GM18499 (cell line): ENCODE results near the gene CNTNAP4.

ENCODE experiments used
- ATAC-seq: cut with Tn5 transposase; IDR thresholded peaks from one replicate; pipeline ENCODE4 v1.9.1; 2021; ENCODE audit warnings: moderate number of reproducible peaks; ENCODE audit not compliant: insufficient read depth, unreplicated experiment

Gene CNTNAP4

DNA sequence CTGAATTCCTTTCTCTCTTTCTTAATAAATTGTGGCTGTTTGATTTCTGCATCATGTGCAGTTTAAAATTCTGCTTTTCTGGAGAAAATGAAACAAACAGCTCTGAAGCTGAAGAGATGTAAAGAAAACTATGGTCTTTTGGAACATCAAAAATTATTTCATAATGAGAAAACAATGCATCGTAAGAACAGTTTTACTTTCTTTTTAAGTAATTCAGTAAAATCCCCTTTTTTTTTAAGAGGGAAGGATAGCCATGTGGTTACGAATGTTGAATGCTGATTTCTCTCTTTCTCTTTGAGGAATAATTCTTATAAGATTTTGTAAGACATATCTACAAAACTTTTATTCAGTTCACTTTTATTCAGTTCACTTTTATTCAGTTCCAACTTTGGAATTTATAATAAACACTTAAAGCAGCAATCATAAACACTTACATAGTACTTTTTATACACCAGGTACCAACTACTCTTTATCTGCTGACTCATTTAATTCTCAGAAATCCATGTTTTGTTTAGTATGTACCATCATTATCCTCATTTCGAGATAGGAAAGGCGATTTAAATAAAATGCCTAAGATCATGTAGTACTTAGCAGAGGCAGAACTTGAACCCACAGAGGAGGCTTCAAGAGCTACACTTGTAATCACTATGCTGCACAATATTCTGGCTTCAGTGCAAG, 26.6 kb downstream of the CNTNAP4 start:
- no peak for ATAC-seq

- no peak for ATAC-seq
Observed at GRCh38 chr16:76309639-76310335, 32.6 kb downstream of the CNTNAP4 start.

DNA sequence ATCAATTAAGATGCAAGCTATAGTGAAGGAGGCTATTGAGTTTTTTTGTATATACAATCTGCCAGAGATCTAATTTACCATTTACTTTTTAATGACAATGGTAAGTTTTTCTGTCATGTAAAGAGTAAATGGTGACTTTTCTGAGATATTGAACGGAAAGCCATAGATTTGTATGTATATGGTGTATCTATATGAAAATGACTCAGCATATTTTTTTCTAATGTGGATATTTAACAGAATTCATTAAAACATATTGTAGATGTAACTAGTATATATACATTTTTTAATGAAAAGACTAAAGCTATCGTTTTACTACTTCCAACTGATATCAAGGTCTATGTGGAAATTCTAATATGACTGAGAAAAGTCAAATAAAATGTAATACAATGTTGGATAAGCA, 34.1 kb downstream of the CNTNAP4 start:
- ATAC-seq = no peak

GRCh38 chr16:76318565-76318964, 41.4 kb downstream of the CNTNAP4 start:
- no peak for ATAC-seq

DNA sequence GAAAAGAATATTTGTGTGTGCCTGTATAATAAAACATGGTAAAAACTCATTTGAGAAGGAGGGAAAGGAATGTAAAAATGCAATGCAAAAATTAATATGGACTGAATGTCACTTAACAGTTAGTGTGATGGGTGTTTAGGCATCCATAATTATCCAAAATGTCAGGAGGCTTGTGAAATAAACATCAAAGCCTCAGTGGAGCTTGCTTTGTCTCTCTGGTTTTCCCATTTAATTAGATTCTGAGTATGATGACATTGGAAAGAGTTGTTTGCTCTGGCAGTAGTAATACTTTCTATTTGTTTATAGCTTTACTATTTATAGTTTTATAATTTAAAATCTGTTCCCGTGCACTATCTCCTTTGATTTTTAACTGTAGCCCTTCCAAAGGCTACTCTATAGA, 51.9 kb downstream of the CNTNAP4 start:
- ATAC-seq = no peak

- ATAC-seq = no peak
Observed at GRCh38 chr16:76335180-76335974, 58.2 kb downstream of the CNTNAP4 start.

GRCh38 chr16:76336112-76336511, 58.9 kb downstream of the CNTNAP4 start:
- no peak for ATAC-seq

- no peak for ATAC-seq
Observed at GRCh38 chr16:76338472-76338871, 61.3 kb downstream of the CNTNAP4 start.

GRCh38 chr16:76343769-76344168, 66.6 kb downstream of the CNTNAP4 start:
- ATAC-seq = no peak

- no peak for ATAC-seq
Observed at GRCh38 chr16:76345163-76345661, 68.0 kb downstream of the CNTNAP4 start.

GRCh38 chr16:76346210-76346609, 69.0 kb downstream of the CNTNAP4 start:
- ATAC-seq = no peak

DNA sequence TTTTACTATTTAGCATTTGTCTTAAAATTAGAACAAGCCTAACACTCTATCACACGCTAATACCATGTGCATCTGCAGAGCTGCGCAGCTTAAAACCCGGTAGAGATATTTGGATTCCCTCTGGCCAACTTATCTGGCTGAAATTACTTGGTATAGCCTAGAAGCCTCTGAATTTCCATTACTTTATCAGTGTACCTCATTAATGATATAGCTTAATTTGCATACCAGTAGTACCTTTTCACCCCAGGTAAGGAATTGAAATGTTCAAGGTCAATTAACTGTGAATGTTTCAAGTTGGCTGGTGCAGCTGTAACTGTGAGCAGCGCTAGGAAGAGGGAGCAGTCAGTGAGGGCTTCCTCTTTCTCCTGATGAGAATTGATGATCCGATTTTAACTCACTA, 74.2 kb downstream of the CNTNAP4 start:
- no peak for ATAC-seq

DNA sequence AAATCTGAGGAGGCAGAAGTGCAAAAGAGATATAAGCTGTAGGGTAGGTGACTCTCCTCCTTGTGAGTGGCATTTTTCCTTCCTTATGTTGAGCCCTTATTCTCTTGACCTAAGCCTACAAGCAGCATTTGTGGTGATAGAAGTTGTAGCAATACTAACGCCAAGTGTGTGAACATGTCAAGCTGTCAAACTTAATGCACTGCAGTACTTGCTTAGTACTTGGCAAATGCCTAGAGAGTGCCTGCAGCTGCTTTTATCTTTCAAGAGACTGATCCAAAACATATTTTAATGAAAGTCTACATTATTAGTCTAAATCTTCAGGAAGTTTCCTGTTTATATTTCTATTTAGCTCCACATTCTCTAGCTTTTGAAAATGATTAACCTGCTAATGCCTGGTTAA, 83.2 kb downstream of the CNTNAP4 start:
- ATAC-seq = no peak

GRCh38 chr16:76370344-76370743, 93.1 kb downstream of the CNTNAP4 start:
- ATAC-seq = no peak

- no peak for ATAC-seq
Observed at GRCh38 chr16:76371441-76371840, 94.2 kb downstream of the CNTNAP4 start.

GRCh38 chr16:76373998-76374397, 96.8 kb downstream of the CNTNAP4 start:
- no peak for ATAC-seq

DNA sequence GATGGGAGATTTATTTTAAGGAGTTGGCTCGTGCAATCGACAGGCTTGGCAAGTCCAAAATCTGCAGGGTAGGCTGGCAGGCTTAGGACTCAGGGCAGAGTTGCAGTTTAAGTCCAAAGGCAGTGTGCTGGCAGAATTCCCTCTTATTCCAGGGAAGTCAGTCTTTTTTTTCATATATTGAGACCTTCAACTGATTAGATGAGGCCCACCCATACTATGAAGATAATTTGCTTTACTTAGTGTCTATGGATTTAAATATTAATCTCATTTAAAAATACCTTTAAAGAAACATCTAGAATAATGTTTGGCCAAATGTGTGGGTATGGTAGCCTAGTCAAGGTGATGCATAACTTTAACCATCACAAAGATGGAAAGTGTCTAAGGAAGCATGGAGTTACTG, 99.8 kb downstream of the CNTNAP4 start:
- ATAC-seq = no peak

GRCh38 chr16:76378020-76378419, 100.8 kb downstream of the CNTNAP4 start:
- ATAC-seq = no peak

GRCh38 chr16:76381096-76381495, 103.9 kb downstream of the CNTNAP4 start:
- ATAC-seq = no peak

- ATAC-seq = no peak
Observed at GRCh38 chr16:76385601-76386230, 108.5 kb downstream of the CNTNAP4 start.

DNA sequence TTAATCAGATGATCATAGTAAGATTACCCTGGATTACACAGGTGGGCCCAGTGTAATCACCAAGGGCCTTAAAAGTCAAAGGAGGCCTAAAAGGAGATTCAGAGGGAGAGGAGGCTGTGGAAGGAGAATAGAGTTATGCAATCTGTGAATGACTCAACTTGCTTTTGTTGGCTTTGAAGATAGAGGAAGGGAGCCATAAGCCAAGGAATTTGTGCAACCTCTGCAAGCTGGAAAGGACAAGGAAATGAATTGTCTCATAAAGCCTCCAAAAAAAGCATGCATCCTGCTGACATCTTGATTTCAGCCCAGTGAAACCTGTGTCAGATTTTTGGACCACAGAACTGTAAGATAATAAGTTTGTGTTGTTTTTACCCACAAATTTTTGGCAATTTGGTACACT, 109.6 kb downstream of the CNTNAP4 start:
- ATAC-seq = no peak
